ENCODE results near the gene IGSF21.

IGSF21 gene

GRCh38 chr1:18091660-18092446 is 15.7 kb upstream of the IGSF21 start:
- Histone ChIP-seq H3K27ac (ENCODE audit: low read length) (no peak overlapping the region), H3K9ac (ENCODE audit: low read length) (no peak overlapping the region), H3K9me3 (ENCODE audit: insufficient read depth, low read length) (no peaks in the 10 kb centered on the region), H4K20me1 (ENCODE audit: insufficient read depth, low read length) (no peaks in the 10 kb centered on the region), H3K79me2 (ENCODE audit: low read length) (no peaks in the 10 kb centered on the region), H3K4me1 (ENCODE audit: low read length) (no peaks in the 10 kb centered on the region), H3K36me3 (replicated peaks; ENCODE audit: low read depth, low read length) (no peaks in the 10 kb centered on the region), H3K4me2 (ENCODE audit: low read length) (no peak overlapping the region), H2AFZ (ENCODE audit: low read depth, low read length) (no peak overlapping the region), H3K4me3 (ENCODE audit: low read length) (no peak overlapping the region), H3K27me3 (ENCODE audit: low read depth, low read length) (no peaks in the 10 kb centered on the region)
- TF ChIP-seq CTCF (IDR thresholded peaks at IDR 0.05; ENCODE audit: low read depth, low read length) (no peak), EZH2phosphoT487 (IDR thresholded peaks at IDR 0.05; ENCODE audit: low read depth) (no peak)

- Histone ChIP-seq H3K4me2 (ENCODE audit: low read length) (no peak overlapping the region), H3K36me3 (replicated peaks; ENCODE audit: low read depth, low read length) (no peaks in the 10 kb centered on the region), H3K27ac (ENCODE audit: low read length) (no peak overlapping the region), H3K27me3 (ENCODE audit: low read depth, low read length) (no peaks in the 10 kb centered on the region), H3K79me2 (ENCODE audit: low read length) (no peaks in the 10 kb centered on the region), H3K9me3 (ENCODE audit: insufficient read depth, low read length) (no peaks in the 10 kb centered on the region), H3K4me3 (ENCODE audit: low read length) (no peak overlapping the region), H4K20me1 (ENCODE audit: insufficient read depth, low read length) (no peaks in the 10 kb centered on the region), H3K4me1 (ENCODE audit: low read length) (no peaks in the 10 kb centered on the region), H3K9ac (ENCODE audit: low read length) (no peak overlapping the region), H2AFZ (ENCODE audit: low read depth, low read length) (no peak overlapping the region)
- no peak for TF ChIP-seq CTCF (IDR thresholded peaks at IDR 0.05; ENCODE audit: low read depth, low read length)
- TF ChIP-seq EZH2phosphoT487 (IDR thresholded peaks at IDR 0.05; ENCODE audit: low read depth): no peak
These were observed 14.4 kb upstream of the IGSF21 start for GRCh38 chr1:18093193-18093592.

- Histone ChIP-seq H3K9ac (ENCODE audit: low read length) (no peak overlapping the region), H3K4me2 (ENCODE audit: low read length) (no peak overlapping the region), H3K9me3 (ENCODE audit: insufficient read depth, low read length) (no peaks in the 10 kb centered on the region), H3K79me2 (ENCODE audit: low read length) (no peaks in the 10 kb centered on the region), H4K20me1 (ENCODE audit: insufficient read depth, low read length) (no peaks in the 10 kb centered on the region), H3K4me3 (ENCODE audit: low read length) (no peak overlapping the region), H3K36me3 (replicated peaks; ENCODE audit: low read depth, low read length) (no peaks in the 10 kb centered on the region), H3K27ac (ENCODE audit: low read length) (no peak overlapping the region), H3K4me1 (ENCODE audit: low read length) (no peaks in the 10 kb centered on the region), H3K27me3 (ENCODE audit: low read depth, low read length) (no peaks in the 10 kb centered on the region), H2AFZ (ENCODE audit: low read depth, low read length) (no peak overlapping the region)
- TF ChIP-seq CTCF (IDR thresholded peaks at IDR 0.05; ENCODE audit: low read depth, low read length) (no peak), EZH2phosphoT487 (IDR thresholded peaks at IDR 0.05; ENCODE audit: low read depth) (no peak)
These were observed 14.0 kb upstream of the IGSF21 start for GRCh38 chr1:18093646-18094045.

- Histone ChIP-seq H3K4me2 (ENCODE audit: low read length) (no peak overlapping the region), H2AFZ (ENCODE audit: low read depth, low read length) (no peak overlapping the region), H3K27ac (ENCODE audit: low read length) (no peak overlapping the region), H4K20me1 (ENCODE audit: insufficient read depth, low read length) (no peaks in the 10 kb centered on the region), H3K4me3 (ENCODE audit: low read length) (no peak overlapping the region), H3K27me3 (ENCODE audit: low read depth, low read length) (no peaks in the 10 kb centered on the region), H3K9ac (ENCODE audit: low read length) (no peak overlapping the region), H3K9me3 (ENCODE audit: insufficient read depth, low read length) (no peaks in the 10 kb centered on the region), H3K4me1 (ENCODE audit: low read length) (no peaks in the 10 kb centered on the region), H3K36me3 (replicated peaks; ENCODE audit: low read depth, low read length) (no peaks in the 10 kb centered on the region), H3K79me2 (ENCODE audit: low read length) (no peaks in the 10 kb centered on the region)
- TF ChIP-seq EZH2phosphoT487 (IDR thresholded peaks at IDR 0.05; ENCODE audit: low read depth) (no peak), CTCF (IDR thresholded peaks at IDR 0.05; ENCODE audit: low read depth, low read length) (no peak)
These were observed 13.5 kb upstream of the IGSF21 start for GRCh38 chr1:18094096-18094495.

All from OCI-LY3 (cell line).